Erythroblast (primary cell): ENCODE results near the gene CD6.

Experiments
- GATA1 ChIP-seq: IDR thresholded peaks from 2 replicates; pipeline ENCODE4 v1.6.1; 2011; ENCODE audit warnings: low read depth, mild to moderate bottlenecking, control low read depth, low read length, moderate library complexity
- POLR2A ChIP-seq: IDR thresholded peaks from 2 replicates; pipeline ENCODE4 v1.6.1; 2011; ENCODE audit warnings: mild to moderate bottlenecking, low read length

GRCh38 chr11:60922906-60923305 lies 48.6 kb upstream of the CD6 start:
- TF ChIP-seq POLR2A (no peak), GATA1 (no peak)
